ENCODE measurements around the gene ZBTB7B. TPM values are rescaled to one million over a fixed set of nuclear protein-coding genes. Genes with fewer than 3 reads are reported as not detected.

ZBTB7B gene
- total and polyA plus RNA-seq, 9 of the 15 experiments (the other 6 are each of a cell fraction or from before 2014, with no cell fraction given), result 0.04 to 46.5 (median 15.2) TPM

DNA sequence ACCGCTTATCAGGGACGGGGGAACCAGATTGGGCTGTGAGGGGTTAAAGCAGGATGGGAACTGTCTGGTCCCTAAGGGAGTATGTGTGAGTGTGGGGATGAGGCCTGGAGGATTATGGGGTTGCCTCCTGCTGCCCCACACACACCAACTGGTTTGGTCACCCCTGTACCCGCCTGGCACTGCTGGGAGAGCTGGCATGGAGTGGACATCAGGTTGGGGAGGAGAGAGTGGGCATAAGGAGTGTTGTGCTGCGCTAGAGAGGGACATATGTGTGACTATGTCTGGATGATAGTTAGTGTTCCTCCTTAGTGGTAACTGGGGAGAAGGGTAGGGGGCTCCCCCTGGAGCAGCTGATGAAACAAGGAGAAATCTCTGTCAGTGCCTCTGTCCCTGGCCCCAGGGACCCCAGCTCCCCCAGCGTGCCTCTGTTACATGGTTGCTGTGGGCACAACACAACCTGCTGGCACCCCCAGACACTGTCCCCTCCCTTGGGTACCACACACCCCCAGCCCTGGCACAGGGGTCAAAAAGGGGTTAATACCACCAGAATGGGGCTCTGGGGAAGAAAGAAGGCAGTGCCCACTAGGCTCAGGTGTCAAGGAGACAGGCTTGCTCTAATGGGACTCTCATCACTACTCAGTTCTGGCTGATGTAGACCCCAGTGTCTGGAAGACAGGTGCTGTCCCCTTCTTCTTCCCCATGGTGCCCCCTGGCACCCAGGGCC lies 1.9 kb downstream of the ZBTB7B start (continued):
- TF ChIP-seq, protein P1, sequence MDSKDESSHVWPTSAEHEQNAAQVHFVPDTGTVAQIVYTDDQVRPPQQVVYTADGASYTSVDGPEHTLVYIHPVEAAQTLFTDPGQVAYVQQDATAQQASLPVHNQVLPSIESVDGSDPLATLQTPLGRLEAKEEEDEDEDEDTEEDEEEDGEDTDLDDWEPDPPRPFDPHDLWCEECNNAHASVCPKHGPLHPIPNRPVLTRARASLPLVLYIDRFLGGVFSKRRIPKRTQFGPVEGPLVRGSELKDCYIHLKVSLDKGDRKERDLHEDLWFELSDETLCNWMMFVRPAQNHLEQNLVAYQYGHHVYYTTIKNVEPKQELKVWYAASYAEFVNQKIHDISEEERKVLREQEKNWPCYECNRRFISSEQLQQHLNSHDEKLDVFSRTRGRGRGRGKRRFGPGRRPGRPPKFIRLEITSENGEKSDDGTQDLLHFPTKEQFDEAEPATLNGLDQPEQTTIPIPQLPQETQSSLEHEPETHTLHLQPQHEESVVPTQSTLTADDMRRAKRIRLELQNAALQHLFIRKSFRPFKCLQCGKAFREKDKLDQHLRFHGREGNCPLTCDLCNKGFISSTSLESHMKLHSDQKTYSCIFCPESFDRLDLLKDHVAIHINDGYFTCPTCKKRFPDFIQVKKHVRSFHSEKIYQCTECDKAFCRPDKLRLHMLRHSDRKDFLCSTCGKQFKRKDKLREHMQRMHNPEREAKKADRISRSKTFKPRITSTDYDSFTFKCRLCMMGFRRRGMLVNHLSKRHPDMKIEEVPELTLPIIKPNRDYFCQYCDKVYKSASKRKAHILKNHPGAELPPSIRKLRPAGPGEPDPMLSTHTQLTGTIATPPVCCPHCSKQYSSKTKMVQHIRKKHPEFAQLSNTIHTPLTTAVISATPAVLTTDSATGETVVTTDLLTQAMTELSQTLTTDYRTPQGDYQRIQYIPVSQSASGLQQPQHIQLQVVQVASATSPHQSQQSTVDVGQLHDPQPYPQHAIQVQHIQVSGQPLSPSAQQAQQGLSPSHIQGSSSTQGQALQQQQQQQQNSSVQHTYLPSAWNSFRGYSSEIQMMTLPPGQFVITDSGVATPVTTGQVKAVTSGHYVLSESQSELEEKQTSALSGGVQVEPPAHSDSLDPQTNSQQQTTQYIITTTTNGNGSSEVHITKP (IDR thresholded peaks at IDR 0.05; ENCODE audit: partially characterized antibody), result no peak
- TF ChIP-seq RBBP5 (IDR thresholded peaks at IDR 0.05; ENCODE audit: borderline replicate concordance, insufficient read depth, low read length, poor library complexity, severe bottlenecking) (no peak), ZNF140 (CRISPR knock-in tag; IDR thresholded peaks at IDR 0.05) (no peak), OTX1 (CRISPR knock-in tag; IDR thresholded peaks at IDR 0.05) (0 out of 2 replicates have a peak, but pooled peaks have one; percentile 25), TSC22D4 (tag; IDR thresholded peaks at IDR 0.05) (no peak), ZNF436 (CRISPR knock-in tag; IDR thresholded peaks at IDR 0.05) (no peak), HDAC8 (tag; IDR thresholded peaks at IDR 0.05) (no peak), ZNF445 (CRISPR knock-in tag; IDR thresholded peaks at IDR 0.05; ENCODE audit: low read depth) (no peak), BCOR (IDR thresholded peaks at IDR 0.05) (no peak), MTA3 (IDR thresholded peaks at IDR 0.05; ENCODE audit: borderline replicate concordance) (0 out of 2 replicates have a peak, but pooled peaks have one; percentile 46), ZFP1 (CRISPR knock-in tag; IDR thresholded peaks at IDR 0.05) (no peak), ZNF830 (CRISPR knock-in tag; IDR thresholded peaks at IDR 0.05) (no peak), EHMT2 (IDR thresholded peaks at IDR 0.05) (no peak), SIN3A (IDR thresholded peaks at IDR 0.05; ENCODE audit: borderline replicate concordance in 2 of 2, control insufficient read depth in 1 of 2, low read depth in 2 of 2, low read length in 2 of 2) (no peak), ZNF586 (CRISPR knock-in tag; conservative IDR thresholded peaks at IDR 0.05) (no peak), TRIM24 (IDR thresholded peaks at IDR 0.05) (peak in 1 of 2 experiments; percentile 6; a peak in 1 of 4 replicates)
- TF ChIP-seq, protein P2, sequence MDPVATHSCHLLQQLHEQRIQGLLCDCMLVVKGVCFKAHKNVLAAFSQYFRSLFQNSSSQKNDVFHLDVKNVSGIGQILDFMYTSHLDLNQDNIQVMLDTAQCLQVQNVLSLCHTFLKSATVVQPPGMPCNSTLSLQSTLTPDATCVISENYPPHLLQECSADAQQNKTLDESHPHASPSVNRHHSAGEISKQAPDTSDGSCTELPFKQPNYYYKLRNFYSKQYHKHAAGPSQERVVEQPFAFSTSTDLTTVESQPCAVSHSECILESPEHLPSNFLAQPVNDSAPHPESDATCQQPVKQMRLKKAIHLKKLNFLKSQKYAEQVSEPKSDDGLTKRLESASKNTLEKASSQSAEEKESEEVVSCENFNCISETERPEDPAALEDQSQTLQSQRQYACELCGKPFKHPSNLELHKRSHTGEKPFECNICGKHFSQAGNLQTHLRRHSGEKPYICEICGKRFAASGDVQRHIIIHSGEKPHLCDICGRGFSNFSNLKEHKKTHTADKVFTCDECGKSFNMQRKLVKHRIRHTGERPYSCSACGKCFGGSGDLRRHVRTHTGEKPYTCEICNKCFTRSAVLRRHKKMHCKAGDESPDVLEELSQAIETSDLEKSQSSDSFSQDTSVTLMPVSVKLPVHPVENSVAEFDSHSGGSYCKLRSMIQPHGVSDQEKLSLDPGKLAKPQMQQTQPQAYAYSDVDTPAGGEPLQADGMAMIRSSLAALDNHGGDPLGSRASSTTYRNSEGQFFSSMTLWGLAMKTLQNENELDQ (CRISPR knock-in tag; IDR thresholded peaks at IDR 0.05; ENCODE audit: borderline replicate concordance), result no peak

Data from K562 (cell line).